HepG2 (cell line): ENCODE data around the gene ZFR2. TPM values are rescaled to one million over a fixed set of nuclear protein-coding genes. Genes with fewer than 3 reads are reported as not detected.

Source experiments
- ATAC-seq: fragments of 200-7000 bp; cut with Tn5 transposase; 3 replicates; pipeline ENCODE4 v1.9.1; 2020; ENCODE audit warnings: mild to moderate bottlenecking, moderate library complexity
- BruUV-seq: library from RNA; stranded (reverse); fragments of 400-500 nt; replicated peaks from 2 replicates; lab custom pipeline; 2021; lab: Mats Ljungman, UMichigan
- CTCF ChIA-PET: fragments of 300-600 bp; formaldehyde crosslinking; extraction: SDS; loops from one replicate; lab custom pipeline; 2021; ENCODE audit warnings: low total read pairs, inconsistent platforms, low intra/inter-chr PET ratio; lab: Yijun Ruan, JAX
- POLR2A ChIA-PET: fragments of 350-600 bp; sonication (Branson Sonifier 250); formaldehyde crosslinking; loops from one replicate; lab custom pipeline; 2020; ENCODE audit warnings: antibody characterized with exemption, inconsistent platforms; lab: Yijun Ruan, JAX
- DNase-seq: peaks from one replicate; pipeline ENCODE4 v3.0.0-alpha.2; 2015; ENCODE audit warnings: low spot score
- FAIRE-seq: peaks from 3 replicates; lab custom pipeline; 2011; peaks lifted over from hg19 to GRCh38; lab: Jason Lieb, UNC
- H2AFZ ChIP-seq: one replicate; pipeline ENCODE4 v1.6.1; 2011; ENCODE audit warnings: low read length, inconsistent platforms
- H3K27ac ChIP-seq: fragments of 300-600 bp; 3 replicates; pipeline ENCODE4 v1.8.0; 2011; ENCODE audit warnings: mixed run types, mild to moderate bottlenecking, mixed read lengths, low read length, inconsistent platforms; ENCODE audit not compliant: insufficient read depth; ENCODE audit errors: extremely low read length
- H3K27me3 ChIP-seq, 2 experiments: fragments of 200-600 bp in 1 of 2; 2 replicates in 1 of 2; 3 replicates in 1 of 2; pipeline versions ENCODE4 v1.6.0 to v1.8.0; 2011; ENCODE audit warnings: low read length in 2 of 2, mild to moderate bottlenecking in 2 of 2, moderate library complexity in 2 of 2, inconsistent platforms in 1 of 2; ENCODE audit not compliant: insufficient read depth in 2 of 2, control insufficient read depth in 1 of 2
- H3K36me3 ChIP-seq, 2 experiments: fragments of 200-600 bp in 1 of 2; replicated peaks in 1 of 2; 2 replicates in 1 of 2; 3 replicates in 1 of 2; pipeline versions ENCODE4 v1.5.1 to v1.8.0; 2011; ENCODE audit warnings: low read length in 2 of 2, inconsistent platforms in 1 of 2; ENCODE audit not compliant: insufficient read depth in 2 of 2, control insufficient read depth in 1 of 2
- H3K4me1 ChIP-seq: 2 replicates; pipeline ENCODE4 v1.5.1; 2012; ENCODE audit warnings: low read length, inconsistent platforms; ENCODE audit not compliant: insufficient read depth
- H3K4me2 ChIP-seq: 2 replicates; pipeline ENCODE4 v1.6.0; 2011; ENCODE audit warnings: low read depth, low read length, inconsistent platforms
- H3K4me3 ChIP-seq, 3 experiments: fragments of 200-600 bp in 1 of 3; sonication (generic), shearing (Covaris generic) in 1 of 3; replicated peaks in 1 of 3; 2 replicates each; pipeline ENCODE4 v1.5.1; 2011 to 2016; ENCODE audit warnings: low read length in 3 of 3, inconsistent platforms in 2 of 3, low read depth in 2 of 3, mild to moderate bottlenecking in 2 of 3, control low read depth in 1 of 3, mixed read lengths in 1 of 3; ENCODE audit not compliant: insufficient read depth in 1 of 3
- H3K79me2 ChIP-seq: one replicate; pipeline ENCODE4 v1.6.1; 2011; ENCODE audit warnings: low read length, inconsistent platforms; ENCODE audit not compliant: insufficient read depth
- H3K9ac ChIP-seq: 2 replicates; pipeline ENCODE4 v1.6.0; 2011; ENCODE audit warnings: mild to moderate bottlenecking, low read depth, low read length, inconsistent platforms; ENCODE audit not compliant: insufficient read depth
- H3K9me3 ChIP-seq: 2 replicates; pipeline ENCODE4 v1.5.1; 2012; ENCODE audit warnings: mild to moderate bottlenecking, low read length
- H4K20me1 ChIP-seq: 2 replicates; pipeline ENCODE4 v1.6.0; 2011; ENCODE audit warnings: inconsistent platforms, mild to moderate bottlenecking, low read length, moderate library complexity; ENCODE audit not compliant: insufficient read depth
- ELF4 ChIP-seq: sonication (generic); formaldehyde crosslinking; IDR thresholded peaks from 2 replicates; pipeline ENCODE4 v1.5.0; 2020; ENCODE audit warnings: missing genetic modification reagents, mild to moderate bottlenecking, moderate library complexity, borderline replicate concordance
- HDAC1 ChIP-seq: sonication (generic); formaldehyde crosslinking; IDR thresholded peaks from 2 replicates; pipeline ENCODE4 v1.5.1; 2020; ENCODE audit warnings: mild to moderate bottlenecking, missing genetic modification reagents
- KDM5B ChIP-seq: sonication (generic); formaldehyde crosslinking; IDR thresholded peaks from 2 replicates; pipeline ENCODE4 v1.4.0; 2020; ENCODE audit warnings: missing genetic modification reagents, mild to moderate bottlenecking, borderline replicate concordance
- PCBP2 ChIP-seq: fragments of 200-400 bp; formaldehyde crosslinking; optimal IDR thresholded peaks from 2 replicates; pipeline ENCODE3; 2018; ENCODE audit warnings: low read length, low read depth; ENCODE audit not compliant: poor library complexity, severe bottlenecking
- REXO4 ChIP-seq: sonication (generic); formaldehyde crosslinking; IDR thresholded peaks from 2 replicates; pipeline ENCODE4 v1.8.0; 2022; ENCODE audit warnings: missing genetic modification reagents, mild to moderate bottlenecking, borderline replicate concordance
- SNAI1 ChIP-seq: sonication (generic); formaldehyde crosslinking; IDR thresholded peaks from 2 replicates; pipeline ENCODE4 v1.5.0; 2020; ENCODE audit warnings: mild to moderate bottlenecking, missing genetic modification reagents, borderline replicate concordance
- TEAD2 ChIP-seq: sonication (generic); formaldehyde crosslinking; IDR thresholded peaks from 2 replicates; pipeline ENCODE4 v1.9.0; 2021; ENCODE audit warnings: missing genetic modification reagents
- ZNF224 ChIP-seq: sonication (generic); formaldehyde crosslinking; IDR thresholded peaks from 2 replicates; pipeline ENCODE4 v1.5.0; 2020; ENCODE audit warnings: mild to moderate bottlenecking, missing genetic modification reagents
- ZNF263 ChIP-seq: sonication (generic); formaldehyde crosslinking; IDR thresholded peaks from 2 replicates; pipeline ENCODE4 v1.4.0; 2020; ENCODE audit warnings: missing genetic modification reagents
- ZNF274 ChIP-seq: sonication (generic); formaldehyde crosslinking; IDR thresholded peaks from 2 replicates; pipeline ENCODE4 v1.5.1; 2020; ENCODE audit warnings: mild to moderate bottlenecking, missing genetic modification reagents
- WGBS: methylation state at CpG from one replicate; pipeline ENCODE4 v1.1.6; 2017; ENCODE audit warnings: low lambda C conversion rate; 5-methylcytosine and 5-hydroxymethylcytosine counted together
- in situ Hi-C: cut with HindIII; loops from 2 replicates; pipeline ENCODE4 v1.10.0; 2017; ENCODE audit warnings: low pct_unique_long_range_greater_than_20kb; ENCODE audit not compliant: extremely low pct_ligation_motif_present
- intact Hi-C: fragments of 100-400 bp; cut with micrococcal nuclease; formaldehyde crosslinking; loops from one replicate; pipeline ENCODE4 v1.10.0; 2022; ENCODE audit not compliant: unreplicated experiment
- polyA plus RNA-seq, 8 experiments: library from polyadenylated mRNA; depleted of rRNA in 3 of 8; stranded (reverse) in 7 of 8; unstranded in 1 of 8; fragments of >200 nt; fragmentation: Illumina TruSeq in 4 of 8; extraction: Trizol in 4 of 8; gene quantifications; 2 replicates each; pipeline versions ENCODE4 v1.2.1 to v1.2.3, GENCODE V29; 2011 to 2016; ENCODE audit warnings: low read depth in 4 of 8, missing spikeins in 1 of 8, mixed read lengths in 1 of 8; ENCODE audit not compliant: insufficient read depth in 1 of 8
- total RNA-seq, 5 experiments: library from RNA; depleted of rRNA; stranded (reverse); fragments of >200 nt; fragmentation: Illumina TruSeq; extraction: Trizol; gene quantifications; 2 replicates each; pipeline ENCODE4 v1.2.3, GENCODE V29; 2016; ENCODE audit warnings: low read depth in 1 of 5
- TF ChIP-seq, protein P1 (sequence below): sonication (generic); formaldehyde crosslinking; IDR thresholded peaks from 2 replicates; pipeline ENCODE4 v1.4.0; 2020; ENCODE audit warnings: missing genetic modification reagents
- TF ChIP-seq, protein P2 (sequence below): sonication (generic); formaldehyde crosslinking; conservative IDR thresholded peaks from 2 replicates; pipeline ENCODE4 v1.8.1; 2023; ENCODE audit warnings: missing genetic modification reagents

ZFR2 gene
- total and polyA plus RNA-seq, 2 of the 13 experiments (the other 11 are each of a cell fraction or from before 2014, with no cell fraction given): 0.37 to 0.69 TPM

- TF ChIP-seq, protein P1, sequence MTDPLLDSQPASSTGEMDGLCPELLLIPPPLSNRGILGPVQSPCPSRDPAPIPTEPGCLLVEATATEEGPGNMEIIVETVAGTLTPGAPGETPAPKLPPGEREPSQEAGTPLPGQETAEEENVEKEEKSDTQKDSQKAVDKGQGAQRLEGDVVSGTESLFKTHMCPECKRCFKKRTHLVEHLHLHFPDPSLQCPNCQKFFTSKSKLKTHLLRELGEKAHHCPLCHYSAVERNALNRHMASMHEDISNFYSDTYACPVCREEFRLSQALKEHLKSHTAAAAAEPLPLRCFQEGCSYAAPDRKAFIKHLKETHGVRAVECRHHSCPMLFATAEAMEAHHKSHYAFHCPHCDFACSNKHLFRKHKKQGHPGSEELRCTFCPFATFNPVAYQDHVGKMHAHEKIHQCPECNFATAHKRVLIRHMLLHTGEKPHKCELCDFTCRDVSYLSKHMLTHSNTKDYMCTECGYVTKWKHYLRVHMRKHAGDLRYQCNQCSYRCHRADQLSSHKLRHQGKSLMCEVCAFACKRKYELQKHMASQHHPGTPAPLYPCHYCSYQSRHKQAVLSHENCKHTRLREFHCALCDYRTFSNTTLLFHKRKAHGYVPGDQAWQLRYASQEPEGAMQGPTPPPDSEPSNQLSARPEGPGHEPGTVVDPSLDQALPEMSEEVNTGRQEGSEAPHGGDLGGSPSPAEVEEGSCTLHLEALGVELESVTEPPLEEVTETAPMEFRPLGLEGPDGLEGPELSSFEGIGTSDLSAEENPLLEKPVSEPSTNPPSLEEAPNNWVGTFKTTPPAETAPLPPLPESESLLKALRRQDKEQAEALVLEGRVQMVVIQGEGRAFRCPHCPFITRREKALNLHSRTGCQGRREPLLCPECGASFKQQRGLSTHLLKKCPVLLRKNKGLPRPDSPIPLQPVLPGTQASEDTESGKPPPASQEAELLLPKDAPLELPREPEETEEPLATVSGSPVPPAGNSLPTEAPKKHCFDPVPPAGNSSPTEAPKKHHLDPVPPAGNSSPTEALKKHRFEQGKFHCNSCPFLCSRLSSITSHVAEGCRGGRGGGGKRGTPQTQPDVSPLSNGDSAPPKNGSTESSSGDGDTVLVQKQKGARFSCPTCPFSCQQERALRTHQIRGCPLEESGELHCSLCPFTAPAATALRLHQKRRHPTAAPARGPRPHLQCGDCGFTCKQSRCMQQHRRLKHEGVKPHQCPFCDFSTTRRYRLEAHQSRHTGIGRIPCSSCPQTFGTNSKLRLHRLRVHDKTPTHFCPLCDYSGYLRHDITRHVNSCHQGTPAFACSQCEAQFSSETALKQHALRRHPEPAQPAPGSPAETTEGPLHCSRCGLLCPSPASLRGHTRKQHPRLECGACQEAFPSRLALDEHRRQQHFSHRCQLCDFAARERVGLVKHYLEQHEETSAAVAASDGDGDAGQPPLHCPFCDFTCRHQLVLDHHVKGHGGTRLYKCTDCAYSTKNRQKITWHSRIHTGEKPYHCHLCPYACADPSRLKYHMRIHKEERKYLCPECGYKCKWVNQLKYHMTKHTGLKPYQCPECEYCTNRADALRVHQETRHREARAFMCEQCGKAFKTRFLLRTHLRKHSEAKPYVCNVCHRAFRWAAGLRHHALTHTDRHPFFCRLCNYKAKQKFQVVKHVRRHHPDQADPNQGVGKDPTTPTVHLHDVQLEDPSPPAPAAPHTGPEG: no peak
- TF ChIP-seq ELF4 (CRISPR knock-in tag): no peak
- no peak for TF ChIP-seq ZNF274
- no peak for TF ChIP-seq ZNF224 (CRISPR knock-in tag)
These were observed 41.3 kb upstream of the ZFR2 start (continued) for GRCh38 chr19:3910105-3910504.

DNA sequence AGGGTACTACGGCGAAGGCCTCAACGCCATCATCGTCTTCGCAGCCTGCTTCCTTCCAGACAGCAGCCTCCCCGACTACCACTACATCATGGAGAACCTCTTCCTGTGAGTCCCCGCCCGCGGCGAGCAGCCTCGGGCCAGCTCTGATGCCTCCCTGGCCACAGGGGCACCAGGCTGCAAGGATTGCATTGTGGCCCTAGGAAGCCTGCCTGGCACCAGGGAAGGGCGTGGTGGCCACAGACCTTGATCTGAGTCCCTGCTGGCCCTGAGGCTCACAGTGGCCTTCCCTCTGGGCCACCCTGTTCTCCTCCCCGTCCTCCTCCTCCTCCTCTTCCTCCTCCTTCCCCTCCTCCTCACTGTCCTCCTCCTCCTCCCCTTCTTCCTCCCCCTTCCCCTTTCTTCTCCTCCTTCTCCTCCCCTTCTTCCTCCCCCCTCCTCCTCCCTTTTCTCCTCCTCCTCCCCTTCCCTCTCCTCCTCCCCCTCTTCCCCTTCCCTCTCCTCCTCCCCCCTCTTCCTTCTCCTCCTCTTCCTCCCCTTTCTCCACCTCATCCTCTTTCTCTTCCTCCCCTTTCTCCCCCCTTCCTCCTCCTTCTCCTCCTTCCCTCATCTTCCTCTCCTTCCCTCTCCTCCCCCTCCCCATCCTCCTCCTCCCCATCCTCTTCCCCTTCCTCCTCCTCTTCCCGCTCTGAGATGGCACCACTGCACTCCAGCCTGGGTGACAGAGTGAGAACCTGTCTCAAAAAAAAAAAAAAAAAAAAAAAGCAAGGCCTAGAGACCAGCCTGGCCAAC is 39.6 kb upstream of the ZFR2 start:
- POLR2A ChIA-PET: no interaction called here
- no peak overlapping the region for H2AFZ ChIP-seq
- in situ Hi-C loops: no loop called here
- no peak overlapping the region for H3K4me2 ChIP-seq
- H4K20me1 ChIP-seq: no peaks in the 10 kb centered on the region
- intact Hi-C loops: no loop called here
- no peaks in the 10 kb centered on the region for H3K4me1 ChIP-seq
- H3K4me3 ChIP-seq: no peak overlapping the region
- H3K9me3 ChIP-seq: peaks cover 4% of the 10 kb centered on the region; the same call in 1 of the 2 replicates
- DNase-seq (no peak), ATAC-seq (peak; percentile 27; the same call in 1 of the 3 replicates), FAIRE-seq (no peak)
- H3K36me3 ChIP-seq: no peaks in the 10 kb centered on the region
- TF ChIP-seq HDAC1 (CRISPR knock-in tag): no peak
- no peak for TF ChIP-seq KDM5B (CRISPR knock-in tag)
- no peak for TF ChIP-seq REXO4 (CRISPR knock-in tag)
- TF ChIP-seq, protein P2, sequence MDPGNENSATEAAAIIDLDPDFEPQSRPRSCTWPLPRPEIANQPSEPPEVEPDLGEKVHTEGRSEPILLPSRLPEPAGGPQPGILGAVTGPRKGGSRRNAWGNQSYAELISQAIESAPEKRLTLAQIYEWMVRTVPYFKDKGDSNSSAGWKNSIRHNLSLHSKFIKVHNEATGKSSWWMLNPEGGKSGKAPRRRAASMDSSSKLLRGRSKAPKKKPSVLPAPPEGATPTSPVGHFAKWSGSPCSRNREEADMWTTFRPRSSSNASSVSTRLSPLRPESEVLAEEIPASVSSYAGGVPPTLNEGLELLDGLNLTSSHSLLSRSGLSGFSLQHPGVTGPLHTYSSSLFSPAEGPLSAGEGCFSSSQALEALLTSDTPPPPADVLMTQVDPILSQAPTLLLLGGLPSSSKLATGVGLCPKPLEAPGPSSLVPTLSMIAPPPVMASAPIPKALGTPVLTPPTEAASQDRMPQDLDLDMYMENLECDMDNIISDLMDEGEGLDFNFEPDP: no peak
- TF ChIP-seq PCBP2: peak; percentile 52
- no peak for TF ChIP-seq SNAI1
- no peak for TF ChIP-seq TEAD2 (CRISPR knock-in tag)
- TF ChIP-seq ZNF263 (CRISPR knock-in tag): peak; percentile 37; the same call in 1 of the 2 replicates
- CTCF ChIA-PET: no interaction called here
- H3K27me3 ChIP-seq: peaks cover 2 to 22% of the 10 kb centered on the region in 2 experiments; a peak in 4 of 5 replicates
- no peak overlapping the region for H3K27ac ChIP-seq
- no peak overlapping the region for H3K9ac ChIP-seq
- 45% methylated on average over 13 of the region's 14 CpGs for WGBS
- no peaks in the 10 kb centered on the region for H3K79me2 ChIP-seq
- BruUV-seq: no TSS peak
